ENCODE results near the gene SASH1. TPM values are rescaled to one million over a fixed set of nuclear protein-coding genes. Genes with fewer than 3 reads are reported as not detected.

SASH1 gene
- total RNA-seq, 1 experiment from 2014 or later, result 12.3 TPM

DNA sequence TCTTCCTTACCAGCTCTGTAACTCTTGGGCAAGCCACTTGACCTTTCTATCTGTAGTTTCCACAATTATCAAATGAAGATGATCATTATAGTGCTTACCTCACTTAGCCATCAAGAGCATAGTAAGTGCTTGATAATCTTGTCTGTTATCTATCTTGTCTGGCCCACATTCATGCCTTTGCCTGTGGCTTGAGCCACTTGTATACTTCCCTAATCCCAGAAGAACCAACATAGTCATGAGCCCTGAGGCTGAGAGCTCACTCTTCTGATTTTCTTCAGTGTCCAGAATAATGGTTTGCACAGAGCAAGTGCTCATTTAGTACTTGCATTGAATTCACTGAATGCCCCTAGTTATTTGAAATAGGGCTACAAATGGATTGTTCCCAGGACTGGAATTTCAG lies 108.2 kb downstream of the SASH1 start:
- TF ChIP-seq, protein P1, sequence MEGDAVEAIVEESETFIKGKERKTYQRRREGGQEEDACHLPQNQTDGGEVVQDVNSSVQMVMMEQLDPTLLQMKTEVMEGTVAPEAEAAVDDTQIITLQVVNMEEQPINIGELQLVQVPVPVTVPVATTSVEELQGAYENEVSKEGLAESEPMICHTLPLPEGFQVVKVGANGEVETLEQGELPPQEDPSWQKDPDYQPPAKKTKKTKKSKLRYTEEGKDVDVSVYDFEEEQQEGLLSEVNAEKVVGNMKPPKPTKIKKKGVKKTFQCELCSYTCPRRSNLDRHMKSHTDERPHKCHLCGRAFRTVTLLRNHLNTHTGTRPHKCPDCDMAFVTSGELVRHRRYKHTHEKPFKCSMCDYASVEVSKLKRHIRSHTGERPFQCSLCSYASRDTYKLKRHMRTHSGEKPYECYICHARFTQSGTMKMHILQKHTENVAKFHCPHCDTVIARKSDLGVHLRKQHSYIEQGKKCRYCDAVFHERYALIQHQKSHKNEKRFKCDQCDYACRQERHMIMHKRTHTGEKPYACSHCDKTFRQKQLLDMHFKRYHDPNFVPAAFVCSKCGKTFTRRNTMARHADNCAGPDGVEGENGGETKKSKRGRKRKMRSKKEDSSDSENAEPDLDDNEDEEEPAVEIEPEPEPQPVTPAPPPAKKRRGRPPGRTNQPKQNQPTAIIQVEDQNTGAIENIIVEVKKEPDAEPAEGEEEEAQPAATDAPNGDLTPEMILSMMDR (IDR thresholded peaks at IDR 0.05; ENCODE audit: unreplicated experiment), result no peak
- DNase-seq, result no peak
- Mint-ChIP-seq H3K4me3 (ENCODE audit: low read depth, unreplicated experiment) (no peak overlapping the region), H3K9me3 (ENCODE audit: low read depth, unreplicated experiment) (no peaks in the 10 kb centered on the region), H3K4me1 (ENCODE audit: low read depth, unreplicated experiment) (no peaks in the 10 kb centered on the region), H3K27ac (ENCODE audit: unreplicated experiment) (no peak overlapping the region), H3K27me3 (ENCODE audit: unreplicated experiment) (no peaks in the 10 kb centered on the region), H3K36me3 (ENCODE audit: insufficient read depth, unreplicated experiment) (no peaks in the 10 kb centered on the region)
- CTCF ChIA-PET, result interaction anchor here (0.9 kb wide), 1 partner anchor 9 kb away, joined by 3 read pairs; no protein-coding TSS in a partner anchor
- intact Hi-C loops (cut with micrococcal nuclease; ENCODE audit: unreplicated experiment), result no loop called here
- no TSS peak for BruUV-seq (replicated peaks)

- no TSS peak for BruUV-seq (replicated peaks)
- DNase-seq, result no peak
- Mint-ChIP-seq H3K4me3 (ENCODE audit: low read depth, unreplicated experiment) (no peak overlapping the region), H3K36me3 (ENCODE audit: insufficient read depth, unreplicated experiment) (no peaks in the 10 kb centered on the region), H3K9me3 (ENCODE audit: low read depth, unreplicated experiment) (no peaks in the 10 kb centered on the region), H3K27me3 (ENCODE audit: unreplicated experiment) (no peaks in the 10 kb centered on the region), H3K27ac (ENCODE audit: unreplicated experiment) (no peak overlapping the region), H3K4me1 (ENCODE audit: low read depth, unreplicated experiment) (no peaks in the 10 kb centered on the region)
- CTCF ChIA-PET, result interaction anchor here (0.9 kb wide), 1 partner anchor 8 kb away, joined by 3 read pairs; no protein-coding TSS in a partner anchor
- TF ChIP-seq, protein P1 (IDR thresholded peaks at IDR 0.05; ENCODE audit: unreplicated experiment), result no peak
- intact Hi-C loops (cut with micrococcal nuclease; ENCODE audit: unreplicated experiment), result no loop called here
Measured at GRCh38 chr6:148451690-148452089, 109.1 kb downstream of the SASH1 start.

DNA sequence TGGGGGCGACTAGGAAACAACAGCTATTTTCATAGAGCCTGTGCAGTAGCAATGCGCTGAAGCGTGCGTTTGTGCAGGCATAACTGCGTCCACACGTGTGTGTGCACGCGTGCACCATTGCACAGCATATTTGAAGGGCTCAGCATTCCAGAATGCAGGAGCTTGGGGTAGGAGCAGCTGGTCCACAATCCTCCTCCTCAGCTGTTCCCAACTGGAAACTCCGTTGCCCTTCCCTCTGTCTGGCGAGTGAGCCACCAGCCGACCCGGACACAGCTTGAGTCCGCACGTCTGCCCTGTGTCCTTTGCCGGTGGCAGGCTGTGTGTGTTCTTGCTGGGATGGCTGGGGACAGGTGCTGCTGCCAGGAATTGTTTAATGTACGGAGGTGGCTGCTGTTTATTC lies 110.2 kb downstream of the SASH1 start:
- H3K36me3 Mint-ChIP-seq (ENCODE audit: insufficient read depth, unreplicated experiment), result no peaks in the 10 kb centered on the region
- CTCF ChIA-PET, result interaction anchor here (0.5 to 0.8 kb wide), 2 partner anchors 26 to 221 kb away, joined by 3 read pairs; no protein-coding TSS in a partner anchor
- H3K9me3 Mint-ChIP-seq (ENCODE audit: low read depth, unreplicated experiment), result no peaks in the 10 kb centered on the region
- TF ChIP-seq, protein P1 (IDR thresholded peaks at IDR 0.05; ENCODE audit: unreplicated experiment), result no peak
- H3K27me3 Mint-ChIP-seq (ENCODE audit: unreplicated experiment), result no peaks in the 10 kb centered on the region
- H3K4me3 Mint-ChIP-seq (ENCODE audit: low read depth, unreplicated experiment), result no peak overlapping the region
- no TSS peak for BruUV-seq (replicated peaks)
- no peak for DNase-seq
- no peaks in the 10 kb centered on the region for H3K4me1 Mint-ChIP-seq (ENCODE audit: low read depth, unreplicated experiment)
- intact Hi-C loops (cut with micrococcal nuclease; ENCODE audit: unreplicated experiment), result no loop called here
- no peak overlapping the region for H3K27ac Mint-ChIP-seq (ENCODE audit: unreplicated experiment)

GRCh38 chr6:148453906-148454305 lies 111.3 kb downstream of the SASH1 start:
- no peak for DNase-seq
- CTCF ChIA-PET, result no interaction called here
- Mint-ChIP-seq H3K27me3 (ENCODE audit: unreplicated experiment) (no peaks in the 10 kb centered on the region), H3K27ac (ENCODE audit: unreplicated experiment) (no peak overlapping the region), H3K4me3 (ENCODE audit: low read depth, unreplicated experiment) (no peak overlapping the region), H3K36me3 (ENCODE audit: insufficient read depth, unreplicated experiment) (no peaks in the 10 kb centered on the region), H3K9me3 (ENCODE audit: low read depth, unreplicated experiment) (no peaks in the 10 kb centered on the region), H3K4me1 (ENCODE audit: low read depth, unreplicated experiment) (no peaks in the 10 kb centered on the region)
- TF ChIP-seq, protein P1 (IDR thresholded peaks at IDR 0.05; ENCODE audit: unreplicated experiment), result no peak
- no TSS peak for BruUV-seq (replicated peaks)
- intact Hi-C loops (cut with micrococcal nuclease; ENCODE audit: unreplicated experiment), result no loop called here

Measured in Calu3 (cell line).